ENCODE measurements around the gene MISP.
"Not testable (repeated sequence)": the region's sequence is repeated elsewhere in the genome, so short reads cannot be mapped to it uniquely, and the experiment has no call there.

MISP gene, protein sequence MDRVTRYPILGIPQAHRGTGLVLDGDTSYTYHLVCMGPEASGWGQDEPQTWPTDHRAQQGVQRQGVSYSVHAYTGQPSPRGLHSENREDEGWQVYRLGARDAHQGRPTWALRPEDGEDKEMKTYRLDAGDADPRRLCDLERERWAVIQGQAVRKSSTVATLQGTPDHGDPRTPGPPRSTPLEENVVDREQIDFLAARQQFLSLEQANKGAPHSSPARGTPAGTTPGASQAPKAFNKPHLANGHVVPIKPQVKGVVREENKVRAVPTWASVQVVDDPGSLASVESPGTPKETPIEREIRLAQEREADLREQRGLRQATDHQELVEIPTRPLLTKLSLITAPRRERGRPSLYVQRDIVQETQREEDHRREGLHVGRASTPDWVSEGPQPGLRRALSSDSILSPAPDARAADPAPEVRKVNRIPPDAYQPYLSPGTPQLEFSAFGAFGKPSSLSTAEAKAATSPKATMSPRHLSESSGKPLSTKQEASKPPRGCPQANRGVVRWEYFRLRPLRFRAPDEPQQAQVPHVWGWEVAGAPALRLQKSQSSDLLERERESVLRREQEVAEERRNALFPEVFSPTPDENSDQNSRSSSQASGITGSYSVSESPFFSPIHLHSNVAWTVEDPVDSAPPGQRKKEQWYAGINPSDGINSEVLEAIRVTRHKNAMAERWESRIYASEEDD

GRCh38 chr19:750640-751423, at the start of gene MISP:
Gene MISP (plus strand): TSS chr19:751112. CDS start chr19:756947, 5,835 bp downstream.
- no peak for DNase-seq (ENCODE audit: low spot score)

DNA sequence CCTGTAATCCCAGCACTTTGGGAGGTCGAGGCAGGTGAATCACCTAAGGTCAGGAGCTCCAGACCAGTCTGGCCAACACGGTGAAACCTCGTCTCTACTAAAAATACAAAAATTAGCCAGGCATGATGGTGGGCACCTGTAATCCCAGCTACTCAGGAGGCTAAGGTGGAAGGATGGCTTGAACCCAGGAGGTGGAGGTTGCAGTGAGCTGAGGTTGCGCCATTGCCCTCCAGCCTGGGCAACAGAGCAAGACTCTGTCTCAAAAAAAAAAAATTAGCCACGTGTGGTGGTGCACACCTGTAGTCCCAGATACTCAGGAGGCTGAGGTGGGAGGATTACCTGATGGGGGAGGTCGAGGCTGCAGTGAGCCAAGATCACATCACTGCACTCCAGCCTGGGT, 48.1 kb upstream of the MISP start:
- not testable (repeated sequence) for DNase-seq (ENCODE audit: low spot score)

GRCh38 chr19:703329-703650, 47.6 kb upstream of the MISP start:
- no peak for DNase-seq (ENCODE audit: low spot score)

DNA sequence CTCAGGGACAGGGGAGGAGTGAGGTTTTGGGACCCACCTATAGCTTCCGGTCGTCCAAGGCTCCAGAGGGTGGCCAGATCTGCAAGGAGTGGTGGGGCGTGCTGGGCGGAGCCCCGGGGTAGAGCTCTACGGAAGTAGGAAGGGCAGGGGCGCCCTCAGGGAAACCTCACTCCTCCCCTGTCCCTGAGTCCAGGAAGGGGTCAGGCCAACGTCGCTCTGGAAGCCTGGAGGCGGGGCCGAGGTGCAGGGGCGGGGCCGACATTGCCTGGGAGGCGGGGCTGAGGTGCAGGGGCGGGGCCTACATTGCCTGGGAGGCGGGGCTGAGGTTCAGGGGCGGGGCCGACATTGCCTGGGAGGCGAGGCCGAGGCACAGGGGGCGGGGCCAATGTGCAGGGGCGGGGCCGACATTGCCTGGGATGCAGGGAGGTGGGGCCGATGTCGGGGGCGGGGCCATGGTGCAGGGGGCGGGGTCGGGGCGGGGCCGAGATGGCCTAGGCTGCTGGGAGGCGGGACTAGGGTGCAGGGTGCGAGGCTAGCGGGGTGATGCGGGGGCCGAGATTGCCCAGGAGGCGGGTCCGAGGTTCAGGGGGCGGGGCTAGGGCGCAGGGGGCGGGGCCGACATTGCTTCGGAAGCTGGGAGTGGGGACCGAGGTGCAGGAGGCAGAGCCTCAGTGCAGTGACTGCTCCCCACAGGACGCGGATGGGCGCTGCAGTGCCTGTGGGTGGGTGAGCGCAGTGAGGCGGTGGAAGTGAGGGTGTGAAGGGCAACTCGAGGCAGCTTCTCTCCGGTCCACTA, 47.1 kb upstream of the MISP start:
- DNase-seq (ENCODE audit: low spot score) = peak; percentile 66

GRCh38 chr19:704447-704741, 46.5 kb upstream of the MISP start:
- no peak for DNase-seq (ENCODE audit: low spot score)

GRCh38 chr19:708154-709143, 42.5 kb upstream of the MISP start, which contains the start of gene PALM:
Gene PALM (plus strand): TSS chr19:708935. CDS start chr19:709147, 212 bp downstream.
- DNase-seq (ENCODE audit: low spot score) = peak; percentile 72

DNA sequence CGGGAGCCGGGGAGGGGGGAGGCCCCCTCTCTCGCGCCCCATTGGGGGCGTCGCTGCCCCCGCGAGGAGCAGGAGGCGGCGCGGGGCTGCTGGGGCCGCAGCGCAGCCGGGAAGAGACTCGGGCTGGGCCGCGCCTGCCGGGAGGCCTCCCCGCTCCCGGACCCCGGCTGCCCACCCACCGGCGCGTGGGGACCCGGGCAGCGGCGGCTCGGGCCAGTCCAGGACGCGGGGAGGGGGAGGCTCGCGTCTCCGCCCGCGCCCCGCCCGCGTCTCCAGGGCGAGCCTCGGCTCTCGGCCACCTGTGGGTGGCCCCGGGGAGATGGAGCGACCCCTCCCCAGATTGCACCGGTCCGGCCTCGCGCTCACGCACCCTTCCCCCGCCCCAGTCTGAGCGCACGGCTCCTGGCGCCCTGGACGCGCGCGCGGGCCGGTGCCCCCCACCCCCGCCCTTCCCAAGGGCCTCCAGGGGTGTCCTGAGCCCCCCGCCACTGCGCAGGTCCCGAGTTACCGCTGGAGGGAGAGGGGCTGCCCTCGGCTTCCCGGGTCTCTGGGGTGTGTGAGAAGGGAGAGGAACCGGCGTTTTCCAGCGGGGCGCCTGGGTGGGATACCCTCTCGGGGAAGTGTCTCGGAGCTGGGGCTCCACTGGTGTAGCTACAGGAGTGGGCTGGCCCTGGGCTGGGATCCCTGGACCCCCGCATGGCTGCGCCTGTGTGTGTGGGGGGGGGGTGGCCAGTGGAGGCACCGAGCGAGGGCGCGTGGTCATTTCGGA, 41.5 kb upstream of the MISP start:
- no peak for DNase-seq (ENCODE audit: low spot score)

- DNase-seq (ENCODE audit: low spot score) = no peak
Observed at GRCh38 chr19:709965-710571, 40.8 kb upstream of the MISP start.

- no peak for DNase-seq (ENCODE audit: low spot score)
Observed at GRCh38 chr19:710767-711166, 40.1 kb upstream of the MISP start.

GRCh38 chr19:711254-711653, 39.7 kb upstream of the MISP start:
- no peak for DNase-seq (ENCODE audit: low spot score)

GRCh38 chr19:715347-715746, 35.6 kb upstream of the MISP start:
- DNase-seq (ENCODE audit: low spot score) = no peak

DNA sequence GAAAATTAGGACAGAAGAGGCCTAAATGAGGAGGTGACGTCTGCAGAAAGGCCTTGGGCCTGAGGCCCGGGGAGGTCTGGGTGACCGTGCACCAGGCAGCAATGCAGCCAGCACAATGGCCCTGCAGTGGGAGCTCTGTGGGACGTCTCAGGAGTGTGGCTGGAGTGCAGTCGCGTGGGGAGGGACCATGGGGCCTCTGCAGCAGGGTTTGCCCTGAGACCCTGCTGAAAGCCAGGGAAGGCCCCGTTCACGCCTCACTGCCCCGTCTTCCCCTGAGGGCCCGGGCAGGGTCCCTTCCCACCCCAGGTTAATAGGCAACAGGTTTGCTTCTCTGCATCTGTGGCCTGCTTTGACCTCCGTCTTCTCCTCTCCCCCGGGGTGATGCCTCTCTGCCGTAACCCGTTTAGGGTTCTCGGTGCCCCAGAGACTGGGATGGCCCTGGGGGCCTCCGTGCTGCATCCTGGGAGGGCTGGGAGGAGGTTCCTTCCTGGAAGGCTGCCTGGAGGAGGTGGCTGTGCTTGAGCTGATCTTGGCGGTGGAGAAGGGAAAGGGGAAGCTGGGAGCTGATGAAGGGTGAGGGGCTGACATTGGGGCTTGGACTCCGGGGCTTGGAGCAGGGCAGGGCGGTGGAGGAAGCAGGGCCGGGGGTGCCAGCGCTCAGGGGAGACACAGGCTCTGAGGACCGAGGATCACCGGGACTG, 32.5 kb upstream of the MISP start:
- peak; percentile 60 for DNase-seq (ENCODE audit: low spot score)

- DNase-seq (ENCODE audit: low spot score) = peak; percentile 90
Observed at GRCh38 chr19:718991-719512, 31.9 kb upstream of the MISP start.

- no peak for DNase-seq (ENCODE audit: low spot score)
Observed at GRCh38 chr19:719636-720344, 31.1 kb upstream of the MISP start.

- no peak for DNase-seq (ENCODE audit: low spot score)
Observed at GRCh38 chr19:720345-721160, 30.4 kb upstream of the MISP start.

GRCh38 chr19:722553-723101, 28.3 kb upstream of the MISP start:
- no peak for DNase-seq (ENCODE audit: low spot score)

GRCh38 chr19:723247-723646, 27.7 kb upstream of the MISP start:
- no peak for DNase-seq (ENCODE audit: low spot score)

All from HuH-7.5 (cell line).